IMR-90 (cell line): ENCODE measurements around the gene RNPEPL1. TPM values are rescaled to one million over a fixed set of nuclear protein-coding genes. Genes with fewer than 3 reads are reported as not detected.

Experiments used
- ATAC-seq: fragments of 200-7000 bp; cut with Tn5 transposase; 2 replicates; pipeline ENCODE4 v1.9.1; 2020; ENCODE audit warnings: low read depth, mild to moderate bottlenecking, moderate library complexity
- BruUV-seq: library from RNA; stranded (reverse); fragments of 400-500 nt; replicated peaks from 2 replicates; lab custom pipeline; 2021; lab: Mats Ljungman, UMichigan
- CTCF ChIA-PET: fragments of 300-600 bp; formaldehyde crosslinking; extraction: SDS; loops from one replicate; lab custom pipeline; 2021; ENCODE audit warnings: antibody characterized with exemption; lab: Yijun Ruan, JAX
- POLR2A ChIA-PET: fragments of 300-600 bp; sonication (Branson Sonifier 250); formaldehyde crosslinking; loops from one replicate; lab custom pipeline; 2022; ENCODE audit warnings: antibody characterized with exemption; ENCODE audit not compliant: unreplicated experiment; lab: Charles Lee
- DNase-seq: peaks from one replicate; pipeline ENCODE4 v3.0.0; 2013
- H2AFZ ChIP-seq: replicated peaks from 2 replicates; pipeline ENCODE3; 2013; ENCODE audit warnings: low read length, mild to moderate bottlenecking; ENCODE audit not compliant: poor library complexity
- H2AK5ac ChIP-seq: 2 replicates; pipeline ENCODE4 v1.6.1; 2013; ENCODE audit warnings: low read depth, low read length, inconsistent platforms
- H2AK9ac ChIP-seq: replicated peaks from 2 replicates; pipeline ENCODE3; 2013; ENCODE audit warnings: mild to moderate bottlenecking, low read depth, low read length, moderate library complexity; ENCODE audit not compliant: poor library complexity
- H2BK120ac ChIP-seq: 2 replicates; pipeline ENCODE4 v1.6.1; 2013; ENCODE audit warnings: low read depth, low read length, inconsistent platforms
- H2BK15ac ChIP-seq: 3 replicates; pipeline ENCODE4 v1.6.1; 2013; ENCODE audit warnings: low read depth, low read length, inconsistent platforms
- H2BK20ac ChIP-seq: 2 replicates; pipeline ENCODE4 v1.6.1; 2013; ENCODE audit warnings: low read depth, mild to moderate bottlenecking, inconsistent platforms, low read length, moderate library complexity
- H2BK5ac ChIP-seq: 2 replicates; pipeline ENCODE4 v1.6.1; 2013; ENCODE audit warnings: mild to moderate bottlenecking, low read depth, low read length, inconsistent platforms; ENCODE audit not compliant: poor library complexity, severe bottlenecking
- H3K14ac ChIP-seq: replicated peaks from 2 replicates; pipeline ENCODE4 v1.6.1; 2013; ENCODE audit warnings: low read depth, low read length, inconsistent platforms
- H3K18ac ChIP-seq: 2 replicates; pipeline ENCODE4 v1.6.1; 2013; ENCODE audit warnings: low read depth, low read length, control low read depth
- H3K23ac ChIP-seq: 2 replicates; pipeline ENCODE4 v1.6.1; 2013; ENCODE audit warnings: low read depth, low read length, inconsistent platforms
- H3K27ac ChIP-seq: 2 replicates; pipeline ENCODE4 v1.5.1; 2013; ENCODE audit warnings: mild to moderate bottlenecking, control low read depth, low read length; ENCODE audit not compliant: insufficient read depth
- H3K27me3 ChIP-seq: 2 replicates; pipeline ENCODE4 v1.6.1; 2013; ENCODE audit warnings: low read length; ENCODE audit not compliant: control insufficient read depth, insufficient read depth
- H3K36me3 ChIP-seq: 2 replicates; pipeline ENCODE4 v1.6.1; 2013; ENCODE audit warnings: low read length, mixed read lengths; ENCODE audit not compliant: control insufficient read depth, insufficient read depth
- H3K4ac ChIP-seq: 2 replicates; pipeline ENCODE4 v1.6.1; 2013; ENCODE audit warnings: low read depth, low read length, inconsistent platforms
- H3K4me1 ChIP-seq: 2 replicates; pipeline ENCODE4 v1.6.1; 2013; ENCODE audit warnings: low read length, mixed read lengths; ENCODE audit not compliant: control insufficient read depth, insufficient read depth
- H3K4me2 ChIP-seq: 2 replicates; pipeline ENCODE4 v1.6.1; 2013; ENCODE audit warnings: low read depth, mild to moderate bottlenecking, control low read depth, low read length, moderate library complexity
- H3K4me3 ChIP-seq: 2 replicates; pipeline ENCODE4 v1.5.1; 2013; ENCODE audit warnings: low read depth, mild to moderate bottlenecking, control low read depth, low read length, moderate library complexity; ENCODE audit not compliant: insufficient read depth
- H3K56ac ChIP-seq: 2 replicates; pipeline ENCODE4 v1.6.1; 2013; ENCODE audit warnings: low read length, inconsistent platforms; ENCODE audit not compliant: insufficient read depth; ENCODE audit errors: extremely low read depth
- H3K79me1 ChIP-seq, 2 experiments: 2 replicates each; pipeline ENCODE4 v1.6.1; 2013; ENCODE audit warnings: low read length in 2 of 2, inconsistent platforms in 1 of 2, low read depth in 1 of 2
- H3K9ac ChIP-seq: 2 replicates; pipeline ENCODE4 v1.6.1; 2013; ENCODE audit warnings: low read depth, low read length, control low read depth
- H3K9me1 ChIP-seq: 2 replicates; pipeline ENCODE4 v1.6.1; 2013; ENCODE audit warnings: low read length, inconsistent platforms; ENCODE audit not compliant: insufficient read depth
- H3K9me3 ChIP-seq: 2 replicates; pipeline ENCODE4 v1.6.1; 2013; ENCODE audit warnings: low read length; ENCODE audit not compliant: control insufficient read depth, insufficient read depth
- H4K20me1 ChIP-seq: 2 replicates; pipeline ENCODE4 v1.6.1; 2013; ENCODE audit warnings: low read length, inconsistent platforms; ENCODE audit not compliant: insufficient read depth
- H4K5ac ChIP-seq: 2 replicates; pipeline ENCODE4 v1.6.1; 2013; ENCODE audit warnings: mild to moderate bottlenecking, low read depth, low read length, control low read depth
- H4K8ac ChIP-seq, 2 experiments: 2 replicates each; pipeline ENCODE4 v1.6.1; 2013; ENCODE audit warnings: low read depth in 2 of 2, low read length in 2 of 2, control low read depth in 1 of 2, inconsistent platforms in 1 of 2
- H4K91ac ChIP-seq: 2 replicates; pipeline ENCODE4 v1.6.1; 2013; ENCODE audit warnings: low read depth, low read length, inconsistent platforms; ENCODE audit not compliant: insufficient read depth
- BHLHE40 ChIP-seq: fragments of 150-350 bp; IDR thresholded peaks from 2 replicates; pipeline ENCODE4 v1.6.1; 2016; ENCODE audit warnings: mild to moderate bottlenecking, low read depth, low read length
- CEBPB ChIP-seq: IDR thresholded peaks from 2 replicates; pipeline ENCODE4 v1.6.1; 2012; ENCODE audit warnings: low read depth, low read length, improper control_type of control experiment
- CHD1 ChIP-seq: IDR thresholded peaks from 2 replicates; pipeline ENCODE4 v1.6.1; 2012; ENCODE audit warnings: low read depth, low read length, improper control_type of control experiment
- CTCF ChIP-seq: conservative IDR thresholded peaks from 2 replicates; pipeline ENCODE4 v1.5.1; 2012; ENCODE audit warnings: mild to moderate bottlenecking, low read depth, low read length, improper control_type of control experiment
- ELK1 ChIP-seq: fragments of 150-350 bp; IDR thresholded peaks from 2 replicates; pipeline ENCODE4 v1.6.1; 2016; ENCODE audit warnings: low read depth, mild to moderate bottlenecking, low read length, moderate library complexity, borderline replicate concordance
- FOS ChIP-seq: fragments of 150-350 bp; IDR thresholded peaks from 2 replicates; pipeline ENCODE4 v1.6.1; 2016; ENCODE audit warnings: low read depth, low read length
- MAFK ChIP-seq: IDR thresholded peaks from 2 replicates; pipeline ENCODE4 v1.6.1; 2012; ENCODE audit warnings: low read depth, low read length, improper control_type of control experiment
- MAZ ChIP-seq: IDR thresholded peaks from 2 replicates; pipeline ENCODE4 v1.6.1; 2012; ENCODE audit warnings: low read depth, mild to moderate bottlenecking, low read length, improper control_type of control experiment, moderate library complexity, borderline replicate concordance
- MXI1 ChIP-seq: IDR thresholded peaks from 2 replicates; pipeline ENCODE4 v1.6.1; 2012; ENCODE audit warnings: low read depth, mild to moderate bottlenecking, low read length, moderate library complexity, borderline replicate concordance
- NFE2L2 ChIP-seq: fragments of 150-350 bp; IDR thresholded peaks from 2 replicates; pipeline ENCODE4 v1.6.1; 2016; ENCODE audit warnings: low read depth, mild to moderate bottlenecking, low read length
- POLR2A ChIP-seq: IDR thresholded peaks from 2 replicates; pipeline ENCODE4 v1.6.1; 2012; ENCODE audit warnings: mild to moderate bottlenecking, low read depth, low read length
- RAD21 ChIP-seq: IDR thresholded peaks from 2 replicates; pipeline ENCODE4 v1.6.1; 2012; ENCODE audit warnings: low read length, improper control_type of control experiment
- RCOR1 ChIP-seq: IDR thresholded peaks from 2 replicates; pipeline ENCODE4 v1.6.1; 2012; ENCODE audit warnings: mild to moderate bottlenecking, low read length, improper control_type of control experiment; ENCODE audit not compliant: insufficient replicate concordance
- RFX5 ChIP-seq: IDR thresholded peaks from 2 replicates; pipeline ENCODE4 v1.8.0; 2012; ENCODE audit warnings: low read depth, mild to moderate bottlenecking, low read length, moderate library complexity
- SMC3 ChIP-seq: fragments of 150-350 bp; IDR thresholded peaks from 2 replicates; pipeline ENCODE4 v1.6.1; 2016; ENCODE audit warnings: low read depth, mild to moderate bottlenecking, antibody characterized with exemption, low read length, moderate library complexity
- USF2 ChIP-seq: fragments of 150-350 bp; IDR thresholded peaks from 2 replicates; pipeline ENCODE4 v1.6.1; 2017; ENCODE audit warnings: mild to moderate bottlenecking, antibody characterized with exemption, low read length, low read depth
- WGBS, 2 experiments: methylation state at CpG; one replicate each; pipeline versions ENCODE4 v1.1.5 to v1.1.7; 2013; ENCODE audit warnings: missing lambda C conversion rate in 2 of 2; ENCODE audit not compliant: insufficient read length in 1 of 2; ENCODE audit errors: extremely low coverage in 2 of 2; 5-methylcytosine and 5-hydroxymethylcytosine counted together
- dilution Hi-C: fragments of 300-500 bp; cut with HindIII; formaldehyde crosslinking; loops from one replicate; pipeline ENCODE4 v1.14.3; 2018; ENCODE audit warnings: low sequenced_read_pairs; ENCODE audit not compliant: unreplicated experiment
- in situ Hi-C: fragments of 300-500 bp; cut with MboI; formaldehyde crosslinking; loops from 3 replicates; pipeline ENCODE4 v1.14.3; 2019; ENCODE audit warnings: low sequenced_read_pairs, inconsistent platforms, mixed read lengths
- intact Hi-C: fragments of 100-400 bp; cut with micrococcal nuclease; formaldehyde crosslinking; loops from 2 replicates; pipeline ENCODE4 v1.10.0; 2022
- polyA plus RNA-seq, 3 experiments: library from polyadenylated mRNA; depleted of rRNA; stranded (reverse); fragments of >200 nt; gene quantifications; 2 replicates each; pipeline ENCODE4 v1.2.3, GENCODE V29; 2012; ENCODE audit warnings: low replicate concordance in 1 of 3
- total RNA-seq: library from RNA; depleted of rRNA; stranded (reverse); fragments of >200 nt; gene quantifications from 2 replicates; pipeline ENCODE4 v1.2.3, GENCODE V29; 2012

RNPEPL1 gene
- total and polyA plus RNA-seq, 2 of the 4 experiments (the other 2 are of a cell fraction): 3.8 to 18.7 TPM

- no TSS peak for BruUV-seq
- in situ Hi-C loops: no loop called here
Measured at GRCh38 chr2:240604291-240604938, 36.1 kb downstream of the RNPEPL1 start.

More at GRCh38 chr2:240604291-240604938, 36.1 kb downstream of the RNPEPL1 start:
- Histone ChIP-seq H2BK120ac (no peak overlapping the region), H3K18ac (no peak overlapping the region), H3K23ac (no peak overlapping the region), H3K27ac (no peak overlapping the region), H3K14ac (no peak overlapping the region), H3K9me3 (no peaks in the 10 kb centered on the region), H2AFZ (no peak overlapping the region), H3K79me1 (no peaks in the 10 kb centered on the region), H4K91ac (no peak overlapping the region), H3K36me3 (peaks cover 8% of the 10 kb centered on the region), H2BK20ac (no peak overlapping the region), H3K4me3 (no peak overlapping the region), H3K4ac (no peak overlapping the region), H2AK9ac (no peak overlapping the region), H3K4me2 (no peak overlapping the region), H2BK15ac (no peak overlapping the region), H3K4me1 (no peaks in the 10 kb centered on the region), H4K20me1 (no peaks in the 10 kb centered on the region), H2AK5ac (no peak overlapping the region), H3K27me3 (no peaks in the 10 kb centered on the region), H3K56ac (no peak overlapping the region), H4K8ac (no peak overlapping the region), H4K5ac (no peak overlapping the region), H2BK5ac (no peak overlapping the region), H3K9me1 (no peaks in the 10 kb centered on the region; the same call in 1 of the 2 replicates), H3K9ac (no peak overlapping the region)
- POLR2A ChIA-PET: no interaction called here
- peak; percentile 93 for ATAC-seq
- CTCF ChIA-PET: interaction anchor here (1.1 kb wide), 1 partner anchor 18 kb away, joined by 4 read pairs; the partner anchor contains the start of gene CAPN10
- dilution Hi-C loops: no loop called here
- 20% methylated on average over 2 of the region's 11 CpGs; no CpG with 5 or more reads in 1 of the 2 experiments for WGBS, 2 experiments
- intact Hi-C loops: no loop called here
- DNase-seq: peak; percentile 49
- no peak for TF ChIP-seq CEBPB
- TF ChIP-seq FOS: no peak
- TF ChIP-seq RFX5: no peak
- no peak for TF ChIP-seq MAFK
- peak; percentile 25; the same call in 1 of the 2 replicates for TF ChIP-seq SMC3
- TF ChIP-seq NFE2L2: no peak
- TF ChIP-seq USF2: no peak
- no peak for TF ChIP-seq BHLHE40
- no peak for TF ChIP-seq MXI1
- TF ChIP-seq CHD1: no peak
- TF ChIP-seq MAZ: no peak
- TF ChIP-seq POLR2A: no peak
- TF ChIP-seq RCOR1: no peak
- TF ChIP-seq CTCF: peak; percentile 50
- TF ChIP-seq ELK1: no peak
- peak; percentile 45 for TF ChIP-seq RAD21
